ENCODE results near the gene RPRD1B. TPM values are rescaled to one million over a fixed set of nuclear protein-coding genes. Genes with fewer than 3 reads are reported as not detected.

The RPRD1B gene
- total and polyA plus RNA-seq, 4 donors, result 5.8 to 34.3 (median 29.4) TPM

DNA sequence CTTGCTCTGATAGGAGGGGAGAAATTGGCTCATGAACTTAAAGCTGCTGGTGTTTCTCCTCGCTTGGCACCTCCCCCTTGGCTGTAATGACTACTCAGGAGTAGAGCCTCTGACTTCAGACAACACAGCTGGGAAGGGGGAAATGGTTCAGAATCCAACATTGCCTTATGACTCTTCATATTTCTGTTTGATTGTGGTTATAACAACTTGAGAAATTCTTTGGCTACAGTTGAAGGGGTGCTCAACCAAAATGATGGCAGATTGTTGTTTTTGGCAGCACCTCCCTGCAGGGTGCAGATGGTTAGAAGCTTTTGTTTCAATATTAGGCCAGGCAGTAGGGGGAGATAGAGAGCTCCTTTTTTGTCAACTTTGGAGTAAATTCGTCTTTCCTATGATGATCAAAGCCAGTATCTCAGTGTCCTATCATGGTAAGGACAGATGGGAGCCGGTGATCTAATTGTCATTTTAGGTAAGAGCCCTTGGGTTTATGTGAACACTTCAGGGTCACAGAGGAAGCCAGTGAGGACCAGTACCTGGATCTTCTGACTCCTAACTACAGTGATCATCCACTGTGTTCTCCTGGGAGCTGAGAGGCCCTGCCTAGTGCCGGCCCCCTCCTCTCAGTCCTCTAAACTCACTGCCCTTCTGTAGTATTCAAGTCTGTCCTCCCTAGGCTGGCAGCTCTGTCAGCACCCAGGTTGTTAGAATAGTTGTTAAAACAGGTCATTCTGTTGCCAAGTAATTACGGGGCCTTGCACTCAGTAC lies 39.9 kb downstream of the RPRD1B start:
- Histone ChIP-seq H3K27me3 (ENCODE audit: control insufficient read depth in 4 of 4, insufficient read depth in 4 of 4, low read length in 3 of 4) (no peaks in the 10 kb centered on the region), H3K9me3 (ENCODE audit: control insufficient read depth in 4 of 4, low read length in 3 of 4) (no peaks in the 10 kb centered on the region), H3K36me3 (ENCODE audit: control insufficient read depth in 4 of 4, insufficient read depth in 3 of 4, low read depth in 1 of 4, low read length in 3 of 4) (peaks cover 7 to 49% (median 37%) of the 10 kb centered on the region in 4 donors), H3K9ac (ENCODE audit: low read depth in 1 of 2, low read length in 2 of 2) (no peak overlapping the region), H3K4me1 (ENCODE audit: control insufficient read depth in 4 of 4, insufficient read depth in 4 of 4, low read length in 3 of 4) (peaks cover 0 to 14% (median 11%) of the 10 kb centered on the region in 4 donors), H3K4me3 (ENCODE audit: low read depth in 1 of 3, low read length in 3 of 3) (no peak overlapping the region), H3K27ac (ENCODE audit: low read depth in 1 of 2, low read length in 2 of 2) (no peak overlapping the region)
- TF ChIP-seq, protein P1, sequence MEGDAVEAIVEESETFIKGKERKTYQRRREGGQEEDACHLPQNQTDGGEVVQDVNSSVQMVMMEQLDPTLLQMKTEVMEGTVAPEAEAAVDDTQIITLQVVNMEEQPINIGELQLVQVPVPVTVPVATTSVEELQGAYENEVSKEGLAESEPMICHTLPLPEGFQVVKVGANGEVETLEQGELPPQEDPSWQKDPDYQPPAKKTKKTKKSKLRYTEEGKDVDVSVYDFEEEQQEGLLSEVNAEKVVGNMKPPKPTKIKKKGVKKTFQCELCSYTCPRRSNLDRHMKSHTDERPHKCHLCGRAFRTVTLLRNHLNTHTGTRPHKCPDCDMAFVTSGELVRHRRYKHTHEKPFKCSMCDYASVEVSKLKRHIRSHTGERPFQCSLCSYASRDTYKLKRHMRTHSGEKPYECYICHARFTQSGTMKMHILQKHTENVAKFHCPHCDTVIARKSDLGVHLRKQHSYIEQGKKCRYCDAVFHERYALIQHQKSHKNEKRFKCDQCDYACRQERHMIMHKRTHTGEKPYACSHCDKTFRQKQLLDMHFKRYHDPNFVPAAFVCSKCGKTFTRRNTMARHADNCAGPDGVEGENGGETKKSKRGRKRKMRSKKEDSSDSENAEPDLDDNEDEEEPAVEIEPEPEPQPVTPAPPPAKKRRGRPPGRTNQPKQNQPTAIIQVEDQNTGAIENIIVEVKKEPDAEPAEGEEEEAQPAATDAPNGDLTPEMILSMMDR (IDR thresholded peaks at IDR 0.05; ENCODE audit: low read depth, low read length, missing input control), result peak; percentile 70
- TF ChIP-seq, protein P2, sequence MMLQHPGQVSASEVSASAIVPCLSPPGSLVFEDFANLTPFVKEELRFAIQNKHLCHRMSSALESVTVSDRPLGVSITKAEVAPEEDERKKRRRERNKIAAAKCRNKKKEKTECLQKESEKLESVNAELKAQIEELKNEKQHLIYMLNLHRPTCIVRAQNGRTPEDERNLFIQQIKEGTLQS (IDR thresholded peaks at IDR 0.05), result no peak
- TF ChIP-seq EGR1 (IDR thresholded peaks at IDR 0.05; ENCODE audit: low read depth in 2 of 2) (no peak), HNF4A (conservative IDR thresholded peaks at IDR 0.05) (peak in 1 of 2 donors; percentile 27), YY1 (IDR thresholded peaks at IDR 0.05) (peak; percentile 15), NR2F2 (IDR thresholded peaks at IDR 0.05) (peak; percentile 21), RAD21 (IDR thresholded peaks at IDR 0.05) (peak; percentile 76 to 86)
- 61% methylated on average over 5 of the region's 5 CpGs for WGBS
- DNase-seq (ENCODE audit: low spot score), result no peak

DNA sequence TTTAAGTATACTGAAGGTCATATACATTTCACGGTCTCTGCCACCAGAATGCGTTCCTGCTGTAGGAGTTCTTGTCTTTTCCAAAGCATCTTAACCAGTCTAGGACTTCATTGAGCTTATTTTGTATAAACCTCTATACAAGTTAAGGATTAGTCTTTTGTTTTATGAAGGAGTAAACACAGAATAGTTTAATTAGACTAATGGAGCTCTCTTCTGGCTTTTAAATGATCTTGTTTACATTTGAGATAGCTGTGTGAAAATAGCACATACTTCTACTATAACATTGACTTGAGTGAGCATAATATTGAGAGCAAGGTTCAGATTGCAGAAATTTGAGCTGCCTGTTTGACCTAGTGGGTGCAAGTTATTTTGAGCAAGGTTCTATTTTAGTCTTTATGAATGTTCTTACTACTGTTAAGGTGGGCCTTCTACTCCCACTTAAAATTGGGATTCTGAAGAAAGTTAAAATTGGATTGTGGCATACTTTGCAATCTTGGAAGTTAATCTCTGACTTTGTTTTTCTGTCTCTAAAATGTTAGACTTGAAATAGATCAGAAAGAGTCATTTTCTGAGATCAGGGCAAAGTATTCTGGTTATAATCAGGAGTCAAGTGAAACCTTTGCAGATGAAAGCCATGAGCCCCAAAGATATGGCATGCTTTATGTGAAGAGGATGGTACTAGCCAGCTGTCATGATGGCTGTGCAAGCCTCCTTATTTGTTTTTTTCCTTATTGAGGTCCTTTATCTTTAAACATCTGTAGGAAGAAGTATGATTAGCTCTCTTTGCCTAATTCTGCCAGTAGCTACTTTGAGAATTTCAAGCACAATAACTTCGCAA lies 41.8 kb downstream of the RPRD1B start:
- H3K36me3 ChIP-seq (ENCODE audit: control insufficient read depth in 4 of 4, insufficient read depth in 3 of 4, low read depth in 1 of 4, low read length in 3 of 4), result peaks cover 7 to 42% (median 31%) of the 10 kb centered on the region in 4 donors
- H3K4me1 ChIP-seq (ENCODE audit: control insufficient read depth in 4 of 4, insufficient read depth in 4 of 4, low read length in 3 of 4), result peaks cover 0 to 14% (median 9%) of the 10 kb centered on the region in 4 donors
- H3K9me3 ChIP-seq (ENCODE audit: control insufficient read depth in 4 of 4, low read length in 3 of 4), result no peaks in the 10 kb centered on the region
- TF ChIP-seq TAF1 (conservative IDR thresholded peaks at IDR 0.05) (no peak), YY1 (IDR thresholded peaks at IDR 0.05) (no peak), RXRA (IDR thresholded peaks at IDR 0.05) (peak; percentile 54 to 61), EGR1 (IDR thresholded peaks at IDR 0.05; ENCODE audit: low read depth in 2 of 2) (no peak), RAD21 (IDR thresholded peaks at IDR 0.05) (no peak), FOXA1 (IDR thresholded peaks at IDR 0.05) (no peak), HNF4A (conservative IDR thresholded peaks at IDR 0.05) (peak; percentile 54 to 75), GABPA (IDR thresholded peaks at IDR 0.05 in 1 of 2, conservative IDR thresholded peaks at IDR 0.05 in 1 of 2) (no peak), SP1 (IDR thresholded peaks at IDR 0.05) (peak; percentile 61), HNF4G (IDR thresholded peaks at IDR 0.05) (peak; percentile 30), FOXA2 (IDR thresholded peaks at IDR 0.05) (no peak), NR2F2 (IDR thresholded peaks at IDR 0.05) (no peak)
- TF ChIP-seq, protein P2 (IDR thresholded peaks at IDR 0.05), result no peak
- TF ChIP-seq, protein P3, sequence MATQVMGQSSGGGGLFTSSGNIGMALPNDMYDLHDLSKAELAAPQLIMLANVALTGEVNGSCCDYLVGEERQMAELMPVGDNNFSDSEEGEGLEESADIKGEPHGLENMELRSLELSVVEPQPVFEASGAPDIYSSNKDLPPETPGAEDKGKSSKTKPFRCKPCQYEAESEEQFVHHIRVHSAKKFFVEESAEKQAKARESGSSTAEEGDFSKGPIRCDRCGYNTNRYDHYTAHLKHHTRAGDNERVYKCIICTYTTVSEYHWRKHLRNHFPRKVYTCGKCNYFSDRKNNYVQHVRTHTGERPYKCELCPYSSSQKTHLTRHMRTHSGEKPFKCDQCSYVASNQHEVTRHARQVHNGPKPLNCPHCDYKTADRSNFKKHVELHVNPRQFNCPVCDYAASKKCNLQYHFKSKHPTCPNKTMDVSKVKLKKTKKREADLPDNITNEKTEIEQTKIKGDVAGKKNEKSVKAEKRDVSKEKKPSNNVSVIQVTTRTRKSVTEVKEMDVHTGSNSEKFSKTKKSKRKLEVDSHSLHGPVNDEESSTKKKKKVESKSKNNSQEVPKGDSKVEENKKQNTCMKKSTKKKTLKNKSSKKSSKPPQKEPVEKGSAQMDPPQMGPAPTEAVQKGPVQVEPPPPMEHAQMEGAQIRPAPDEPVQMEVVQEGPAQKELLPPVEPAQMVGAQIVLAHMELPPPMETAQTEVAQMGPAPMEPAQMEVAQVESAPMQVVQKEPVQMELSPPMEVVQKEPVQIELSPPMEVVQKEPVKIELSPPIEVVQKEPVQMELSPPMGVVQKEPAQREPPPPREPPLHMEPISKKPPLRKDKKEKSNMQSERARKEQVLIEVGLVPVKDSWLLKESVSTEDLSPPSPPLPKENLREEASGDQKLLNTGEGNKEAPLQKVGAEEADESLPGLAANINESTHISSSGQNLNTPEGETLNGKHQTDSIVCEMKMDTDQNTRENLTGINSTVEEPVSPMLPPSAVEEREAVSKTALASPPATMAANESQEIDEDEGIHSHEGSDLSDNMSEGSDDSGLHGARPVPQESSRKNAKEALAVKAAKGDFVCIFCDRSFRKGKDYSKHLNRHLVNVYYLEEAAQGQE (IDR thresholded peaks at IDR 0.05), result no peak
- TF ChIP-seq, protein P4, sequence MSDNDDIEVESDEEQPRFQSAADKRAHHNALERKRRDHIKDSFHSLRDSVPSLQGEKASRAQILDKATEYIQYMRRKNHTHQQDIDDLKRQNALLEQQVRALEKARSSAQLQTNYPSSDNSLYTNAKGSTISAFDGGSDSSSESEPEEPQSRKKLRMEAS (IDR thresholded peaks at IDR 0.05), result no peak
- H3K27me3 ChIP-seq (ENCODE audit: control insufficient read depth in 4 of 4, insufficient read depth in 4 of 4, low read length in 3 of 4), result no peaks in the 10 kb centered on the region
- H3K4me3 ChIP-seq (ENCODE audit: low read depth in 1 of 3, low read length in 3 of 3), result no peak overlapping the region
- 91% methylated on average over 3 of the region's 3 CpGs for WGBS
- DNase-seq (ENCODE audit: low spot score), result no peak
- H3K9ac ChIP-seq (ENCODE audit: low read depth in 1 of 2, low read length in 2 of 2), result no peak overlapping the region
- H3K27ac ChIP-seq (ENCODE audit: low read depth in 1 of 2, low read length in 2 of 2), result no peak overlapping the region
